ENCODE results near the gene CYP39A1. TPM values are rescaled to one million over a fixed set of nuclear protein-coding genes. Genes with fewer than 3 reads are reported as not detected.

Gene CYP39A1
- total RNA-seq, 2 experiments from 2014 or later, result not detected

- CTCF ChIA-PET, result no interaction called here
- no peak overlapping the region for H3K27ac Mint-ChIP-seq
- H3K9me3 Mint-ChIP-seq (ENCODE audit: insufficient read depth), result no peaks in the 10 kb centered on the region
- ATAC-seq (no peak), DNase-seq (no peak)
- H3K4me3 Mint-ChIP-seq, result no peak overlapping the region
- no peaks in the 10 kb centered on the region for H3K36me3 Mint-ChIP-seq (ENCODE audit: low read depth)
- no peaks in the 10 kb centered on the region for H3K4me1 Mint-ChIP-seq (ENCODE audit: low read depth)
- peaks cover 6% of the 10 kb centered on the region for H3K27me3 Mint-ChIP-seq (ENCODE audit: low read depth)
- POLR2A ChIA-PET, result no interaction called here
These were observed 123.5 kb downstream of the CYP39A1 start for GRCh38 chr6:46528961-46529750.

- Mint-ChIP-seq H3K27ac (no peak overlapping the region), H3K27me3 (ENCODE audit: low read depth) (peaks cover 8% of the 10 kb centered on the region), H3K4me3 (no peak overlapping the region), H3K4me1 (ENCODE audit: low read depth) (no peaks in the 10 kb centered on the region), H3K9me3 (ENCODE audit: insufficient read depth) (no peaks in the 10 kb centered on the region), H3K36me3 (ENCODE audit: low read depth) (no peaks in the 10 kb centered on the region)
- ATAC-seq (no peak), DNase-seq (no peak)
- ChIA-PET POLR2A (no interaction called here), CTCF (no interaction called here)
These were observed 126.0 kb downstream of the CYP39A1 start for GRCh38 chr6:46526607-46527006.

GRCh38 chr6:46525583-46525982 is 127.0 kb downstream of the CYP39A1 start:
- Mint-ChIP-seq H3K27ac (no peak overlapping the region), H3K4me1 (ENCODE audit: low read depth) (no peaks in the 10 kb centered on the region), H3K36me3 (ENCODE audit: low read depth) (no peaks in the 10 kb centered on the region), H3K27me3 (ENCODE audit: low read depth) (peaks cover 8% of the 10 kb centered on the region), H3K4me3 (no peak overlapping the region), H3K9me3 (ENCODE audit: insufficient read depth) (no peaks in the 10 kb centered on the region)
- ChIA-PET POLR2A (no interaction called here), CTCF (no interaction called here)
- DNase-seq (no peak), ATAC-seq (no peak)

GRCh38 chr6:46521464-46521971 is 131.1 kb downstream of the CYP39A1 start:
- ATAC-seq (no peak), DNase-seq (no peak)
- Mint-ChIP-seq H3K36me3 (ENCODE audit: low read depth) (no peaks in the 10 kb centered on the region), H3K4me3 (no peak overlapping the region), H3K27me3 (ENCODE audit: low read depth) (peaks cover 6% of the 10 kb centered on the region), H3K4me1 (ENCODE audit: low read depth) (no peaks in the 10 kb centered on the region), H3K27ac (no peak overlapping the region), H3K9me3 (ENCODE audit: insufficient read depth) (no peaks in the 10 kb centered on the region)
- POLR2A ChIA-PET, result no interaction called here
- CTCF ChIA-PET, result no interaction called here

- DNase-seq, result no peak
- Mint-ChIP-seq H3K27me3 (ENCODE audit: low read depth) (peaks cover 6% of the 10 kb centered on the region), H3K4me1 (ENCODE audit: low read depth) (no peaks in the 10 kb centered on the region), H3K27ac (no peak overlapping the region), H3K9me3 (ENCODE audit: insufficient read depth) (no peaks in the 10 kb centered on the region), H3K36me3 (ENCODE audit: low read depth) (no peaks in the 10 kb centered on the region), H3K4me3 (no peak overlapping the region)
- ATAC-seq, result no peak
- CTCF ChIA-PET, result no interaction called here
- POLR2A ChIA-PET, result no interaction called here
These were observed 135.4 kb downstream of the CYP39A1 start for GRCh38 chr6:46517202-46517601.

GRCh38 chr6:46513533-46513932 is 139.1 kb downstream of the CYP39A1 start:
- DNase-seq, result no peak
- ATAC-seq, result no peak
- H3K36me3 Mint-ChIP-seq (ENCODE audit: low read depth), result no peaks in the 10 kb centered on the region
- ChIA-PET POLR2A (no interaction called here), CTCF (no interaction called here)
- H3K9me3 Mint-ChIP-seq (ENCODE audit: insufficient read depth), result no peaks in the 10 kb centered on the region
- no peak overlapping the region for H3K27ac Mint-ChIP-seq
- peaks cover 10% of the 10 kb centered on the region for H3K27me3 Mint-ChIP-seq (ENCODE audit: low read depth)
- H3K4me1 Mint-ChIP-seq (ENCODE audit: low read depth), result no peaks in the 10 kb centered on the region
- no peak overlapping the region for H3K4me3 Mint-ChIP-seq

- no peak for DNase-seq
- Mint-ChIP-seq H3K27ac (no peak overlapping the region), H3K4me3 (no peak overlapping the region), H3K36me3 (ENCODE audit: low read depth) (no peaks in the 10 kb centered on the region), H3K9me3 (ENCODE audit: insufficient read depth) (no peaks in the 10 kb centered on the region), H3K4me1 (ENCODE audit: low read depth) (no peaks in the 10 kb centered on the region), H3K27me3 (ENCODE audit: low read depth) (peaks cover 6% of the 10 kb centered on the region)
- CTCF ChIA-PET, result no interaction called here
- POLR2A ChIA-PET, result no interaction called here
- ATAC-seq, result no peak
These were observed 141.3 kb downstream of the CYP39A1 start for GRCh38 chr6:46511320-46511719.

GRCh38 chr6:46510651-46511050 is 142.0 kb downstream of the CYP39A1 start:
- POLR2A ChIA-PET, result no interaction called here
- Mint-ChIP-seq H3K4me3 (no peak overlapping the region), H3K4me1 (ENCODE audit: low read depth) (no peaks in the 10 kb centered on the region), H3K9me3 (ENCODE audit: insufficient read depth) (no peaks in the 10 kb centered on the region), H3K27ac (no peak overlapping the region), H3K36me3 (ENCODE audit: low read depth) (no peaks in the 10 kb centered on the region), H3K27me3 (ENCODE audit: low read depth) (peaks cover 8% of the 10 kb centered on the region)
- CTCF ChIA-PET, result no interaction called here
- no peak for DNase-seq
- no peak for ATAC-seq

GRCh38 chr6:46509981-46510510 is 142.6 kb downstream of the CYP39A1 start:
- Mint-ChIP-seq H3K9me3 (ENCODE audit: insufficient read depth) (no peaks in the 10 kb centered on the region), H3K27ac (no peak overlapping the region), H3K36me3 (ENCODE audit: low read depth) (no peaks in the 10 kb centered on the region), H3K27me3 (ENCODE audit: low read depth) (peaks cover 8% of the 10 kb centered on the region), H3K4me3 (no peak overlapping the region), H3K4me1 (ENCODE audit: low read depth) (no peaks in the 10 kb centered on the region)
- ATAC-seq (no peak), DNase-seq (no peak)
- ChIA-PET CTCF (no interaction called here), POLR2A (no interaction called here)

GRCh38 chr6:46509063-46509462 is 143.6 kb downstream of the CYP39A1 start:
- ChIA-PET POLR2A (no interaction called here), CTCF (no interaction called here)
- Mint-ChIP-seq H3K4me3 (no peak overlapping the region), H3K27me3 (ENCODE audit: low read depth) (peaks cover 8% of the 10 kb centered on the region), H3K27ac (no peak overlapping the region), H3K4me1 (ENCODE audit: low read depth) (no peaks in the 10 kb centered on the region), H3K9me3 (ENCODE audit: insufficient read depth) (no peaks in the 10 kb centered on the region), H3K36me3 (ENCODE audit: low read depth) (no peaks in the 10 kb centered on the region)
- DNase-seq (no peak), ATAC-seq (no peak)

GRCh38 chr6:46507426-46507825 is 145.2 kb downstream of the CYP39A1 start:
- no peaks in the 10 kb centered on the region for H3K36me3 Mint-ChIP-seq (ENCODE audit: low read depth)
- no peak overlapping the region for H3K4me3 Mint-ChIP-seq
- H3K27me3 Mint-ChIP-seq (ENCODE audit: low read depth), result peaks cover 8% of the 10 kb centered on the region
- H3K9me3 Mint-ChIP-seq (ENCODE audit: insufficient read depth), result no peaks in the 10 kb centered on the region
- no peaks in the 10 kb centered on the region for H3K4me1 Mint-ChIP-seq (ENCODE audit: low read depth)
- H3K27ac Mint-ChIP-seq, result no peak overlapping the region
- no peak for ATAC-seq
- ChIA-PET CTCF (no interaction called here), POLR2A (no interaction called here)
- DNase-seq, result no peak

- H3K36me3 Mint-ChIP-seq (ENCODE audit: low read depth), result no peaks in the 10 kb centered on the region
- ChIA-PET CTCF (no interaction called here), POLR2A (no interaction called here)
- peaks cover 8% of the 10 kb centered on the region for H3K27me3 Mint-ChIP-seq (ENCODE audit: low read depth)
- no peaks in the 10 kb centered on the region for H3K9me3 Mint-ChIP-seq (ENCODE audit: insufficient read depth)
- no peak for DNase-seq
- no peak overlapping the region for H3K27ac Mint-ChIP-seq
- no peak overlapping the region for H3K4me3 Mint-ChIP-seq
- no peak for ATAC-seq
- no peaks in the 10 kb centered on the region for H3K4me1 Mint-ChIP-seq (ENCODE audit: low read depth)
These were observed 146.7 kb downstream of the CYP39A1 start for GRCh38 chr6:46505693-46506512.
